Uterus (tissue), 4 donors: ENCODE data around the gene ERC2. TPM values are rescaled to one million over a fixed set of nuclear protein-coding genes. Genes with fewer than 3 reads are reported as not detected.

Source experiments
- DNase-seq, 2 donors: peaks; one replicate each; pipeline ENCODE4 v3.0.0-alpha.2; 2019 to 2020
- H3K27ac ChIP-seq, 2 donors: fragments of 200-600 bp; sonication (generic); 1 replicate in 1 of 2; 2 replicates in 1 of 2; pipeline ENCODE4 v1.5.1; 2016 to 2018
- H3K27me3 ChIP-seq, 2 donors: fragments of 200-600 bp; sonication (generic); one replicate each; pipeline ENCODE4 v1.5.1; 2018 to 2019; ENCODE audit warnings: control low read depth in 1 of 2
- H3K36me3 ChIP-seq, 2 donors: fragments of 200-600 bp; sonication (generic); one replicate each; pipeline ENCODE4 v1.5.1; 2019; ENCODE audit warnings: control low read depth in 1 of 2
- H3K4me1 ChIP-seq, 2 donors: fragments of 200-600 bp; sonication (generic); one replicate each; pipeline ENCODE4 v1.5.1; 2018 to 2019; ENCODE audit warnings: control low read depth in 1 of 2
- H3K4me3 ChIP-seq, 2 donors: fragments of 200-600 bp; sonication (generic); 1 replicate in 1 of 2; 2 replicates in 1 of 2; pipeline ENCODE4 v1.5.1; 2018 to 2019; ENCODE audit warnings: mild to moderate bottlenecking in 1 of 2
- H3K9me3 ChIP-seq, 2 donors: fragments of 200-600 bp; sonication (generic); one replicate each; pipeline ENCODE4 v1.5.1; 2019; ENCODE audit warnings: control low read depth in 1 of 2
- CTCF ChIP-seq, 4 experiments: fragments of 200-600 bp in 2 of 4; fragments of 450-650 bp in 2 of 4; sonication (generic) in 2 of 4; IDR thresholded peaks; one replicate each; pipeline ENCODE4 v1.5.1; 2016 to 2019; ENCODE audit warnings: antibody characterized with exemption in 4 of 4, mild to moderate bottlenecking in 2 of 4, moderate library complexity in 1 of 4
- POLR2A ChIP-seq, 2 donors: fragments of 450-650 bp; IDR thresholded peaks; one replicate each; pipeline ENCODE4 v1.6.1; 2016; ENCODE audit warnings: antibody characterized with exemption in 2 of 2, mild to moderate bottlenecking in 1 of 2, moderate library complexity in 1 of 2
- intact Hi-C: fragments of 100-400 bp; cut with DNase I; formaldehyde crosslinking; loops from one replicate; pipeline ENCODE4 v1.15.1; 2023; ENCODE audit warnings: low total_unique reads
- total RNA-seq, 4 donors: library from RNA; depleted of rRNA in 3 of 4; stranded (reverse); fragments of >200 nt in 3 of 4; gene quantifications; one replicate each; pipeline versions ENCODE4 v1.1.0 to v1.2.4, GENCODE V29; 2014 to 2023
- donor health status: DM: yes; HTN: yes; CAD: no.

The ERC2 gene
- total RNA-seq, 4 donors from 2014 or later, result 1.7 to 5.5 TPM; not detected in 2

- DNase-seq, result no peak
- Histone ChIP-seq H3K36me3 (no peaks in the 10 kb centered on the region), H3K27ac (no peak overlapping the region), H3K27me3 (no peaks in the 10 kb centered on the region), H3K4me1 (no peaks in the 10 kb centered on the region), H3K9me3 (no peaks in the 10 kb centered on the region), H3K4me3 (no peak overlapping the region)
- intact Hi-C loops, result no loop called here
- no peak for TF ChIP-seq CTCF (IDR thresholded peaks at IDR 0.05)
- TF ChIP-seq POLR2A (IDR thresholded peaks at IDR 0.05), result no peak
These were observed 521.6 kb downstream of the ERC2 start for GRCh38 chr3:55946574-55947160.

- TF ChIP-seq CTCF (IDR thresholded peaks at IDR 0.05) (no peak), POLR2A (IDR thresholded peaks at IDR 0.05) (no peak)
- Histone ChIP-seq H3K27ac (no peak overlapping the region), H3K9me3 (no peaks in the 10 kb centered on the region), H3K36me3 (no peaks in the 10 kb centered on the region), H3K4me1 (no peaks in the 10 kb centered on the region), H3K4me3 (no peak overlapping the region), H3K27me3 (no peaks in the 10 kb centered on the region)
- DNase-seq, result no peak
- intact Hi-C loops, result no loop called here
These were observed 525.4 kb downstream of the ERC2 start for GRCh38 chr3:55942868-55943267.

- no peak overlapping the region for H3K4me3 ChIP-seq
- no peaks in the 10 kb centered on the region for H3K27me3 ChIP-seq
- DNase-seq, result no peak
- H3K36me3 ChIP-seq, result no peaks in the 10 kb centered on the region
- H3K9me3 ChIP-seq, result no peaks in the 10 kb centered on the region
- H3K27ac ChIP-seq, result no peak overlapping the region
- TF ChIP-seq CTCF (IDR thresholded peaks at IDR 0.05), result no peak
- TF ChIP-seq POLR2A (IDR thresholded peaks at IDR 0.05), result no peak
- H3K4me1 ChIP-seq, result no peaks in the 10 kb centered on the region
- intact Hi-C loops, result no loop called here
These were observed 529.0 kb downstream of the ERC2 start for GRCh38 chr3:55939287-55939686.

GRCh38 chr3:55937301-55937700, 531.0 kb downstream of the ERC2 start:
- Histone ChIP-seq H3K9me3 (no peaks in the 10 kb centered on the region), H3K27me3 (no peaks in the 10 kb centered on the region), H3K27ac (no peak overlapping the region), H3K4me3 (no peak overlapping the region), H3K36me3 (no peaks in the 10 kb centered on the region), H3K4me1 (no peaks in the 10 kb centered on the region)
- no peak for DNase-seq
- TF ChIP-seq POLR2A (IDR thresholded peaks at IDR 0.05), result no peak
- TF ChIP-seq CTCF (IDR thresholded peaks at IDR 0.05), result no peak
- intact Hi-C loops, result no loop called here

- H3K4me3 ChIP-seq, result no peak overlapping the region
- no peaks in the 10 kb centered on the region for H3K4me1 ChIP-seq
- H3K9me3 ChIP-seq, result no peaks in the 10 kb centered on the region
- H3K27ac ChIP-seq, result no peak overlapping the region
- no peak for TF ChIP-seq POLR2A (IDR thresholded peaks at IDR 0.05)
- no peak for TF ChIP-seq CTCF (IDR thresholded peaks at IDR 0.05)
- intact Hi-C loops, result no loop called here
- no peak for DNase-seq
- no peaks in the 10 kb centered on the region for H3K27me3 ChIP-seq
- no peaks in the 10 kb centered on the region for H3K36me3 ChIP-seq
These were observed 531.7 kb downstream of the ERC2 start for GRCh38 chr3:55936549-55937052.
